HEK293 (cell line): ENCODE data around the gene IRF7.

Experiments
- CTCF ChIA-PET: fragments of 350-600 bp; formaldehyde crosslinking; extraction: SDS; loops from one replicate; lab custom pipeline; 2021; ENCODE audit warnings: antibody characterized with exemption; lab: Yijun Ruan, JAX
- POLR2A ChIA-PET: fragments of 300-600 bp; formaldehyde crosslinking; extraction: SDS; loops from one replicate; lab custom pipeline; 2020; ENCODE audit warnings: antibody characterized with exemption, inconsistent platforms; lab: Yijun Ruan, JAX
- H3K27ac ChIP-seq: fragments of 200-500 bp; sonication (Bioruptor generic); 2 replicates; pipeline ENCODE4 v1.5.1; 2014; ENCODE audit warnings: low read depth, low read length, control low read depth, inconsistent platforms; ENCODE audit errors: extremely low read depth
- H3K36me3 ChIP-seq, 2 experiments: fragments of 200-500 bp in 1 of 2; sonication (Bioruptor generic) in 1 of 2; 1 replicate in 1 of 2; 2 replicates in 1 of 2; pipeline ENCODE4 v1.5.1; 2014 to 2017; ENCODE audit warnings: inconsistent platforms in 2 of 2, low read length in 2 of 2; ENCODE audit not compliant: control insufficient read depth in 2 of 2, insufficient read depth in 1 of 2
- H3K4me1 ChIP-seq: fragments of 200-500 bp; sonication (Bioruptor generic); 2 replicates; pipeline ENCODE4 v1.5.1; 2014; ENCODE audit warnings: mild to moderate bottlenecking, low read length, inconsistent platforms; ENCODE audit not compliant: control insufficient read depth, insufficient read depth
- H3K4me3 ChIP-seq: 2 replicates; pipeline ENCODE4 v1.5.1; 2011; ENCODE audit warnings: low read depth, mild to moderate bottlenecking, control low read depth, low read length, moderate library complexity
- H3K9me3 ChIP-seq: fragments of 200-500 bp; sonication (Bioruptor generic); 2 replicates; pipeline ENCODE4 v1.5.1; 2014; ENCODE audit warnings: low read depth, low read length, inconsistent platforms; ENCODE audit not compliant: control insufficient read depth, insufficient read depth
- EGR2 ChIP-seq: fragments of 450-650 bp; formaldehyde crosslinking; IDR thresholded peaks from 2 replicates; pipeline ENCODE4 v1.5.1; 2016; ENCODE audit warnings: low read depth, missing biosample characterization, missing genetic modification characterization
- GLIS1 ChIP-seq: fragments of 450-650 bp; formaldehyde crosslinking; IDR thresholded peaks from 2 replicates; pipeline ENCODE4 v1.5.1; 2016; ENCODE audit warnings: missing biosample characterization, missing genetic modification characterization
- HOXA7 ChIP-seq: sonication (generic); formaldehyde crosslinking; IDR thresholded peaks from 2 replicates; pipeline ENCODE4 v1.8.1; 2022; ENCODE audit warnings: missing genetic modification reagents, borderline replicate concordance
- PRDM10 ChIP-seq: fragments of 450-650 bp; formaldehyde crosslinking; IDR thresholded peaks from 2 replicates; pipeline ENCODE4 v1.5.1; 2016; ENCODE audit warnings: missing biosample characterization, missing genetic modification characterization
- RBAK ChIP-seq: fragments of 450-650 bp; formaldehyde crosslinking; IDR thresholded peaks from 2 replicates; pipeline ENCODE4 v1.5.1; 2016; ENCODE audit warnings: missing biosample characterization, missing genetic modification characterization
- TSHZ1 ChIP-seq: fragments of 450-650 bp; formaldehyde crosslinking; IDR thresholded peaks from 2 replicates; pipeline ENCODE4 v1.5.1; 2016; ENCODE audit warnings: missing biosample characterization, missing genetic modification characterization, borderline replicate concordance
- ZBTB49 ChIP-seq: fragments of 450-650 bp; formaldehyde crosslinking; IDR thresholded peaks from 2 replicates; pipeline ENCODE4 v1.5.1; 2016; ENCODE audit warnings: missing biosample characterization, missing genetic modification characterization, low read depth
- ZEB2 ChIP-seq: fragments of 450-650 bp; formaldehyde crosslinking; IDR thresholded peaks from 2 replicates; pipeline ENCODE4 v1.5.1; 2016; ENCODE audit warnings: missing biosample characterization, missing genetic modification characterization
- ZFHX2 ChIP-seq: fragments of 450-650 bp; formaldehyde crosslinking; conservative IDR thresholded peaks from 2 replicates; pipeline ENCODE4 v1.5.1; 2016; ENCODE audit warnings: missing biosample characterization, missing genetic modification characterization
- ZFP37 ChIP-seq: fragments of 450-650 bp; formaldehyde crosslinking; IDR thresholded peaks from 2 replicates; pipeline ENCODE4 v1.5.1; 2016; ENCODE audit warnings: missing biosample characterization, missing genetic modification characterization
- ZNF169 ChIP-seq: fragments of 450-650 bp; formaldehyde crosslinking; IDR thresholded peaks from 2 replicates; pipeline ENCODE4 v1.5.1; 2016; ENCODE audit warnings: missing biosample characterization, missing genetic modification characterization
- ZNF292 ChIP-seq: fragments of 450-650 bp; formaldehyde crosslinking; IDR thresholded peaks from 2 replicates; pipeline ENCODE4 v1.5.1; 2016; ENCODE audit warnings: low read depth, missing biosample characterization, missing genetic modification characterization, borderline replicate concordance
- ZNF350 ChIP-seq: fragments of 450-650 bp; formaldehyde crosslinking; IDR thresholded peaks from 2 replicates; pipeline ENCODE4 v1.5.0; 2017; ENCODE audit warnings: missing biosample characterization, mild to moderate bottlenecking, missing genetic modification characterization
- ZNF366 ChIP-seq: fragments of 450-650 bp; formaldehyde crosslinking; conservative IDR thresholded peaks from 2 replicates; pipeline ENCODE4 v1.5.1; 2016; ENCODE audit warnings: missing biosample characterization, missing genetic modification characterization
- ZNF426 ChIP-seq: fragments of 450-650 bp; formaldehyde crosslinking; IDR thresholded peaks from 2 replicates; pipeline ENCODE4 v1.5.1; 2017; ENCODE audit warnings: missing biosample characterization, missing genetic modification characterization, mild to moderate bottlenecking, inconsistent platforms, moderate library complexity
- ZNF529 ChIP-seq: fragments of 450-650 bp; formaldehyde crosslinking; IDR thresholded peaks from 2 replicates; pipeline ENCODE4 v1.5.1; 2017; ENCODE audit warnings: missing genetic modification characterization, missing biosample characterization; ENCODE audit not compliant: insufficient replicate concordance
- ZNF600 ChIP-seq: fragments of 450-650 bp; formaldehyde crosslinking; IDR thresholded peaks from 2 replicates; pipeline ENCODE4 v1.5.1; 2016; ENCODE audit warnings: missing biosample characterization, missing genetic modification characterization
- ZNF792 ChIP-seq: fragments of 450-650 bp; formaldehyde crosslinking; IDR thresholded peaks from 2 replicates; pipeline ENCODE4 v1.5.1; 2016; ENCODE audit warnings: missing biosample characterization, missing genetic modification characterization
- ZNF830 ChIP-seq: fragments of 450-650 bp; IDR thresholded peaks from 2 replicates; pipeline ENCODE4 v1.5.0; 2018; ENCODE audit warnings: missing biosample characterization, missing genetic modification characterization, low read depth, mild to moderate bottlenecking, moderate library complexity

IRF7 gene

GRCh38 chr11:621838-622237 is 6.1 kb upstream of the IRF7 start (continued):
- TF ChIP-seq EGR2 (tag by site-specific recombination) (no peak), ZNF600 (no peak), HOXA7 (CRISPR knock-in tag) (no peak), ZNF830 (tag by site-specific recombination) (no peak), ZNF792 (tag by site-specific recombination) (no peak), ZNF169 (tag by site-specific recombination) (no peak), TSHZ1 (no peak), ZNF350 (no peak), ZNF292 (tag by site-specific recombination) (no peak), GLIS1 (tag by site-specific recombination) (no peak), ZFP37 (tag by site-specific recombination) (no peak), ZEB2 (no peak), ZBTB49 (tag by site-specific recombination) (no peak), ZNF366 (tag by site-specific recombination) (no peak), ZNF426 (tag by site-specific recombination) (no peak)
- TF ChIP-seq, all 188 proteins: peak for 0

DNA sequence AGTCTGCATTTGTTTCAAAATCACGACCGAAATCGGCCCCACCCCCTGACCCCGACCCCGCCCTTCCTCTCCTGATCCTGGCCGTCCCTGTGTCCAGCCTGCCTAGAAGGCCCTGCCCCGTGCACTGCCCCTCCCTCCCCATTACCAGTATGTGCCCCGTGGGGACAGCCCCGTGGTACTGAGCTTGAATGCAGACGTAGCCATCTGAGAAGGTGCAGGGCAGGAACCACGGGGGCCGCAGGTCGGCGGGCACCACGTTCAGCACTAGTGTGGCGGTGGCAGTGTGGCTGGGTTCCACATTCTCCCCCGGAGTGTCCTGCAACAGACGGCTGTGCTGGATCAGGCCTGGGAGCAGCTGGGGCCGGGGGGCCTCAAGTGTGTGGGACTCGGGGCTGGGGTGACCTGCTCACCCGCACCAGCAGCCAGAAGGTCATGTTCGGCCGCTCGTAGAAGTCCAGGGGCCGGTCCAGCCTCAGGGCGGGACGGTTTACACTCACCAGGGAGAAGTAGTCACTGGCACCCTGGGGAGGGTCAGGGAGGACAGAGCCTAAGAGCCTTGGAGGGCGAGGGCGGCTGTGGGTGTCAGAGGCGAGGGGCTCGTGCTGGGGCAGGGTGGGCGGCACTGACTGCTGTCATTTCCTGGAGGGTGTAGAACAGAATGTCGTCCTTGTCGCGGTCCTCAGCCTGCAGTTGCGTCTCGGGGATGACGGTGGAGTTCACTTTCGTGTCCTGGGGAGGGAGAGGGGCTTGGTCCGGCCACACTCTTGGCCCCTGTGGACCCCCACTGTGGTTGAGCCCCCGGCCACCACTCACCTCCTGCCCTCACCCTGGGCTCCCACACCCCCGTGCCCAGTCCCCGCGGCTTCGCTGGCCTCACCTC is 5.4 kb upstream of the IRF7 start:
- POLR2A ChIA-PET, result no interaction called here
- CTCF ChIA-PET, result no interaction called here

GRCh38 chr11:620201-620600 is 4.5 kb upstream of the IRF7 start:
- POLR2A ChIA-PET, result no interaction called here
- Histone ChIP-seq H3K27ac (no peak overlapping the region), H3K36me3 (peaks cover 0 to 13% of the 10 kb centered on the region in 2 experiments; a peak in 1 of 3 replicates), H3K9me3 (no peaks in the 10 kb centered on the region), H3K4me3 (no peak overlapping the region), H3K4me1 (no peaks in the 10 kb centered on the region)
- CTCF ChIA-PET, result no interaction called here
- TF ChIP-seq ZNF529 (tag by site-specific recombination), result no peak
- TF ChIP-seq PRDM10 (tag by site-specific recombination), result peak; percentile 76

More for the DNA sequence above, 5.4 kb upstream of the IRF7 start:
- H3K27ac ChIP-seq, result no peak overlapping the region
- TF ChIP-seq RBAK (no peak), ZFHX2 (tag by site-specific recombination) (peak; percentile 52), EGR2 (tag by site-specific recombination) (peak; percentile 45)
- H3K9me3 ChIP-seq, result no peaks in the 10 kb centered on the region
- H3K36me3 ChIP-seq, result peaks cover 0 to 13% of the 10 kb centered on the region in 2 experiments; a peak in 1 of 3 replicates
- H3K4me1 ChIP-seq, result no peaks in the 10 kb centered on the region
- no peak overlapping the region for H3K4me3 ChIP-seq
